ENCODE results near the gene PSMG3.

The PSMG3 gene

GRCh38 chr7:1597066-1597760, 27.4 kb upstream of the PSMG3 start:
- ATAC-seq: no peak
- no peak for TF ChIP-seq TSHZ2 (CRISPR knock-in tag; IDR thresholded peaks at IDR 0.05)
- no peak for TF ChIP-seq ZNF565 (CRISPR knock-in tag; conservative IDR thresholded peaks at IDR 0.05; ENCODE audit: low read depth)
- TF ChIP-seq RARB (CRISPR knock-in tag; IDR thresholded peaks at IDR 0.05): no peak
- no peak for TF ChIP-seq BACH2 (CRISPR knock-in tag; IDR thresholded peaks at IDR 0.05; ENCODE audit: borderline replicate concordance)
- TF ChIP-seq PATZ1 (CRISPR knock-in tag; IDR thresholded peaks at IDR 0.05; ENCODE audit: borderline replicate concordance): no peak
- no peak for TF ChIP-seq ISL1 (CRISPR knock-in tag; IDR thresholded peaks at IDR 0.05)
- TF ChIP-seq ZFP3 (CRISPR knock-in tag; IDR thresholded peaks at IDR 0.05): no peak
- TF ChIP-seq ARNTL (CRISPR knock-in tag; IDR thresholded peaks at IDR 0.05; ENCODE audit: borderline replicate concordance, low read depth): no peak
- no peak for TF ChIP-seq ZC3H10 (CRISPR knock-in tag; IDR thresholded peaks at IDR 0.05)
- no peak for TF ChIP-seq SNAI2 (CRISPR knock-in tag; IDR thresholded peaks at IDR 0.05)
- no peak for TF ChIP-seq POU6F1 (CRISPR knock-in tag; IDR thresholded peaks at IDR 0.05; ENCODE audit: borderline replicate concordance, low read depth)
- TF ChIP-seq CREB5 (CRISPR knock-in tag; IDR thresholded peaks at IDR 0.05; ENCODE audit: low read depth): no peak
- TF ChIP-seq ESRRG (CRISPR knock-in tag; IDR thresholded peaks at IDR 0.05): no peak
- TF ChIP-seq ZFP30 (CRISPR knock-in tag; IDR thresholded peaks at IDR 0.05): no peak
- TF ChIP-seq PPARA (CRISPR knock-in tag; IDR thresholded peaks at IDR 0.05; ENCODE audit: borderline replicate concordance): no peak
- TF ChIP-seq TOX (CRISPR knock-in tag; IDR thresholded peaks at IDR 0.05; ENCODE audit: borderline replicate concordance): no peak
- no peak for TF ChIP-seq GLIS3 (CRISPR knock-in tag; IDR thresholded peaks at IDR 0.05)

- TF ChIP-seq CSDC2 (CRISPR knock-in tag; IDR thresholded peaks at IDR 0.05): no peak
- TF ChIP-seq ZFP3 (CRISPR knock-in tag; IDR thresholded peaks at IDR 0.05): no peak
- peak; percentile 49; the same call in 1 of the 2 replicates for TF ChIP-seq TSHZ2 (CRISPR knock-in tag; IDR thresholded peaks at IDR 0.05)
- TF ChIP-seq OSR1 (CRISPR knock-in tag; IDR thresholded peaks at IDR 0.05): no peak
- no peak for ATAC-seq
Measured at GRCh38 chr7:1596181-1597043, 26.6 kb upstream of the PSMG3 start.

Measured in SK-N-SH treated with all-trans-retinoic acid at 6 μM for 48 hours (cell line).